B cell (primary cell): ENCODE data around the gene NUMA1. TPM values are rescaled to one million over a fixed set of nuclear protein-coding genes. Genes with fewer than 3 reads are reported as not detected.

Source experiments
- ATAC-seq: fragments of 200-7000 bp; cut with Tn5 transposase; one replicate; pipeline ENCODE4 v1.10.0; 2021; ENCODE audit warnings: low read depth, mild to moderate bottlenecking, moderate number of reproducible peaks, moderate library complexity
- CTCF ChIA-PET: fragments of 350-600 bp; sonication (Branson Sonifier 250); formaldehyde crosslinking; loops from one replicate; lab custom pipeline; 2021; ENCODE audit warnings: antibody characterized with exemption, inconsistent platforms; lab: Charles Lee
- POLR2A ChIA-PET: fragments of 350-600 bp; sonication (Branson Sonifier 250); formaldehyde crosslinking; loops from one replicate; lab custom pipeline; 2021; ENCODE audit warnings: antibody characterized with exemption; lab: Charles Lee
- DNase-seq: peaks from one replicate; pipeline ENCODE4 v3.0.0; 2013
- H2AFZ ChIP-seq: 2 replicates; pipeline ENCODE4 v1.6.1; 2012; ENCODE audit warnings: mild to moderate bottlenecking, low read depth, low read length; ENCODE audit not compliant: insufficient read depth, poor library complexity, severe bottlenecking
- H3K27ac ChIP-seq, 2 donors: 1 replicate in 1 of 2; 2 replicates in 1 of 2; pipeline ENCODE4 v1.5.1; 2012 to 2013; ENCODE audit warnings: low read length in 2 of 2, mild to moderate bottlenecking in 2 of 2, moderate library complexity in 1 of 2
- H3K27me3 ChIP-seq, 4 experiments: fragments of 200-600 bp in 1 of 4; sonication (generic) in 1 of 4; replicated peaks in 1 of 4; 1 replicate in 2 of 4; 2 replicates in 2 of 4; pipeline versions ENCODE4 v1.6.1 to v1.7.0; 2013 to 2016; ENCODE audit warnings: low read length in 3 of 4, mild to moderate bottlenecking in 2 of 4, mixed read lengths in 1 of 4, moderate library complexity in 1 of 4; ENCODE audit not compliant: insufficient read depth in 4 of 4, control insufficient read depth in 3 of 4; ENCODE audit errors: control extremely low read depth in 1 of 4
- H3K36me3 ChIP-seq, 2 experiments: replicated peaks in 1 of 2; 1 replicate in 1 of 2; 2 replicates in 1 of 2; pipeline versions ENCODE4 v1.6.1 to v1.7.1; 2013; ENCODE audit warnings: low read length in 1 of 2; ENCODE audit not compliant: insufficient read depth in 2 of 2, control insufficient read depth in 1 of 2; ENCODE audit errors: control extremely low read depth in 1 of 2, extremely low read depth in 1 of 2
- H3K4me1 ChIP-seq, 2 donors: fragments of 200-600 bp in 1 of 2; sonication (generic) in 1 of 2; 1 replicate in 1 of 2; 2 replicates in 1 of 2; pipeline versions ENCODE4 v1.5.1 to v1.6.1; 2013 to 2017; ENCODE audit warnings: low read length in 2 of 2; ENCODE audit not compliant: control insufficient read depth in 2 of 2, insufficient read depth in 2 of 2
- H3K4me2 ChIP-seq: replicated peaks from 2 replicates; pipeline ENCODE3; 2012; ENCODE audit warnings: mild to moderate bottlenecking, low read depth, low read length; ENCODE audit not compliant: poor library complexity, severe bottlenecking
- H3K4me3 ChIP-seq, 5 experiments: fragments of 200-600 bp in 1 of 5; sonication (generic) in 1 of 5; 1 replicate in 3 of 5; 2 replicates in 2 of 5; pipeline versions ENCODE4 v1.5.1 to v1.7.0; 2011 to 2016; ENCODE audit warnings: low read length in 4 of 5, mild to moderate bottlenecking in 4 of 5, low read depth in 2 of 5, control low read depth in 1 of 5, moderate library complexity in 1 of 5; ENCODE audit not compliant: insufficient read depth in 1 of 5; ENCODE audit errors: control extremely low read depth in 1 of 5, extremely low read depth in 1 of 5
- H3K79me2 ChIP-seq: fragments of 200-600 bp; sonication (generic); one replicate; pipeline ENCODE4 v1.6.0; 2016; ENCODE audit warnings: low read length; ENCODE audit not compliant: control insufficient read depth, insufficient read depth
- H3K9ac ChIP-seq: fragments of 200-600 bp; sonication (generic); 2 replicates; pipeline ENCODE4 v1.6.1; 2017; ENCODE audit warnings: mild to moderate bottlenecking, low read length, moderate library complexity
- H3K9me3 ChIP-seq, 3 donors: one replicate each; pipeline versions ENCODE4 v1.6.1 to v1.7.1; 2013; ENCODE audit warnings: low read length in 2 of 3; ENCODE audit not compliant: control insufficient read depth in 2 of 3, insufficient read depth in 1 of 3; ENCODE audit errors: control extremely low read depth in 1 of 3
- H4K20me1 ChIP-seq: 2 replicates; pipeline ENCODE4 v1.6.0; 2012; ENCODE audit warnings: mild to moderate bottlenecking, low read length; ENCODE audit not compliant: insufficient read depth, control insufficient read depth, poor library complexity, severe bottlenecking
- H3K27ac Mint-ChIP-seq: one replicate; pipeline ENCODE4 v1.8.0; 2021; ENCODE audit warnings: mixed read lengths
- H3K27me3 Mint-ChIP-seq: one replicate; pipeline ENCODE4 v1.8.0; 2021; ENCODE audit warnings: mixed read lengths
- H3K4me1 Mint-ChIP-seq: one replicate; pipeline ENCODE4 v1.8.0; 2021; ENCODE audit warnings: mixed read lengths
- H3K4me3 Mint-ChIP-seq: one replicate; pipeline ENCODE4 v1.8.0; 2021; ENCODE audit warnings: mixed read lengths
- H3K9me3 Mint-ChIP-seq: one replicate; pipeline ENCODE4 v1.8.0; 2022; ENCODE audit warnings: mixed read lengths; ENCODE audit not compliant: insufficient read depth
- EZH2 ChIP-seq: IDR thresholded peaks from 2 replicates; pipeline ENCODE4 v1.6.1; 2012; ENCODE audit warnings: borderline replicate concordance, low read depth, mild to moderate bottlenecking, moderate library complexity, low read length; ENCODE audit not compliant: insufficient read depth, poor library complexity, severe bottlenecking
- WGBS: methylation state at CpG from one replicate; pipeline ENCODE4 v1.1.5; 2013; ENCODE audit warnings: missing lambda C conversion rate; ENCODE audit not compliant: insufficient coverage; 5-methylcytosine and 5-hydroxymethylcytosine counted together
- intact Hi-C: fragments of 100-400 bp; cut with micrococcal nuclease; formaldehyde crosslinking; loops from one replicate; pipeline ENCODE4 v1.10.0; 2022
- polyA minus RNA-seq: library from RNA; depleted of rRNA, polyadenylated mRNA; stranded (reverse); fragments of >200 nt; gene quantifications from 2 replicates; pipeline ENCODE4 v1.2.3, GENCODE V29; 2012
- polyA plus RNA-seq: library from polyadenylated mRNA; depleted of rRNA; stranded (reverse); fragments of >200 nt; gene quantifications from 2 replicates; pipeline ENCODE4 v1.2.3, GENCODE V29; 2012
- total RNA-seq, 2 donors: library from RNA; stranded (reverse); fragments of 120-200 nt in 1 of 2; gene quantifications; 1 replicate in 1 of 2; 2 replicates in 1 of 2; pipeline versions ENCODE4 v1.2.3 to v1.2.4, GENCODE V29; 2013 to 2022
- TF ChIP-seq, protein P1 (sequence below): fragments of 200-600 bp; IDR thresholded peaks from one replicate; pipeline ENCODE4 v1.8.0; 2022; ENCODE audit warnings: antibody characterized with exemption, mild to moderate bottlenecking

The NUMA1 gene, protein sequence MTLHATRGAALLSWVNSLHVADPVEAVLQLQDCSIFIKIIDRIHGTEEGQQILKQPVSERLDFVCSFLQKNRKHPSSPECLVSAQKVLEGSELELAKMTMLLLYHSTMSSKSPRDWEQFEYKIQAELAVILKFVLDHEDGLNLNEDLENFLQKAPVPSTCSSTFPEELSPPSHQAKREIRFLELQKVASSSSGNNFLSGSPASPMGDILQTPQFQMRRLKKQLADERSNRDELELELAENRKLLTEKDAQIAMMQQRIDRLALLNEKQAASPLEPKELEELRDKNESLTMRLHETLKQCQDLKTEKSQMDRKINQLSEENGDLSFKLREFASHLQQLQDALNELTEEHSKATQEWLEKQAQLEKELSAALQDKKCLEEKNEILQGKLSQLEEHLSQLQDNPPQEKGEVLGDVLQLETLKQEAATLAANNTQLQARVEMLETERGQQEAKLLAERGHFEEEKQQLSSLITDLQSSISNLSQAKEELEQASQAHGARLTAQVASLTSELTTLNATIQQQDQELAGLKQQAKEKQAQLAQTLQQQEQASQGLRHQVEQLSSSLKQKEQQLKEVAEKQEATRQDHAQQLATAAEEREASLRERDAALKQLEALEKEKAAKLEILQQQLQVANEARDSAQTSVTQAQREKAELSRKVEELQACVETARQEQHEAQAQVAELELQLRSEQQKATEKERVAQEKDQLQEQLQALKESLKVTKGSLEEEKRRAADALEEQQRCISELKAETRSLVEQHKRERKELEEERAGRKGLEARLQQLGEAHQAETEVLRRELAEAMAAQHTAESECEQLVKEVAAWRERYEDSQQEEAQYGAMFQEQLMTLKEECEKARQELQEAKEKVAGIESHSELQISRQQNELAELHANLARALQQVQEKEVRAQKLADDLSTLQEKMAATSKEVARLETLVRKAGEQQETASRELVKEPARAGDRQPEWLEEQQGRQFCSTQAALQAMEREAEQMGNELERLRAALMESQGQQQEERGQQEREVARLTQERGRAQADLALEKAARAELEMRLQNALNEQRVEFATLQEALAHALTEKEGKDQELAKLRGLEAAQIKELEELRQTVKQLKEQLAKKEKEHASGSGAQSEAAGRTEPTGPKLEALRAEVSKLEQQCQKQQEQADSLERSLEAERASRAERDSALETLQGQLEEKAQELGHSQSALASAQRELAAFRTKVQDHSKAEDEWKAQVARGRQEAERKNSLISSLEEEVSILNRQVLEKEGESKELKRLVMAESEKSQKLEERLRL (N-terminal part only)
- total RNA-seq (297 and 300 TPM in 2 replicates), polyA plus RNA-seq (168 and 186 TPM in 2 replicates), polyA minus RNA-seq (156 and 294 TPM in 2 replicates)
- total RNA-seq (2013), result 149 TPM

GRCh38 chr11:72080326-72081183 lies at the start of gene NUMA1, which contains the start of gene LRRC51:
Gene NUMA1 (minus strand): TSS chr11:72080542. CDS start chr11:72035943, 44,599 bp downstream.
Gene LRRC51 (plus strand): TSS chr11:72080850. CDS start chr11:72089084, 8,234 bp downstream.
- Histone ChIP-seq H3K27me3 (no peaks in the 10 kb centered on the region), H3K4me2 (peak within 1 kb of the TSS; percentile 76), H3K27ac (peak within 1 kb of the TSS; percentile 78 to 90), H2AFZ (peak within 1 kb of the TSS; percentile 86), H3K9me3 (no peaks in the 10 kb centered on the region), H3K9ac (peak within 1 kb of the TSS; percentile 75), H3K4me3 (peak within 1 kb of the TSS; percentile 61 to 84 (median 77)), H4K20me1 (no peaks in the 10 kb centered on the region), H3K79me2 (peaks cover 37% of the 10 kb centered on the region), H3K36me3 (peaks cover 0 to 3% of the 10 kb centered on the region in 2 experiments), H3K4me1 (peaks cover 15 to 22% of the 10 kb centered on the region in 2 donors)
- under 1% methylated on average over 54 of the region's 60 CpGs for WGBS
- intact Hi-C loops, result loop anchor here (1.0 kb wide), 7 partner anchors 11 to 354 kb away; partner anchors contain the start of genes ANAPC15, CLPB, LAMTOR1 and XNDC1N
- no peaks in the 10 kb centered on the region for H3K27me3 Mint-ChIP-seq
- H3K9me3 Mint-ChIP-seq, result no peaks in the 10 kb centered on the region
- DNase-seq (peak; percentile 100), ATAC-seq (peak; percentile 90)
- peak within 1 kb of the TSS; percentile 87 for H3K27ac Mint-ChIP-seq
- peaks cover 41% of the 10 kb centered on the region for H3K4me1 Mint-ChIP-seq
- H3K4me3 Mint-ChIP-seq, result peak within 1 kb of the TSS; percentile 87
- TF ChIP-seq EZH2, result no peak
- TF ChIP-seq, protein P1, sequence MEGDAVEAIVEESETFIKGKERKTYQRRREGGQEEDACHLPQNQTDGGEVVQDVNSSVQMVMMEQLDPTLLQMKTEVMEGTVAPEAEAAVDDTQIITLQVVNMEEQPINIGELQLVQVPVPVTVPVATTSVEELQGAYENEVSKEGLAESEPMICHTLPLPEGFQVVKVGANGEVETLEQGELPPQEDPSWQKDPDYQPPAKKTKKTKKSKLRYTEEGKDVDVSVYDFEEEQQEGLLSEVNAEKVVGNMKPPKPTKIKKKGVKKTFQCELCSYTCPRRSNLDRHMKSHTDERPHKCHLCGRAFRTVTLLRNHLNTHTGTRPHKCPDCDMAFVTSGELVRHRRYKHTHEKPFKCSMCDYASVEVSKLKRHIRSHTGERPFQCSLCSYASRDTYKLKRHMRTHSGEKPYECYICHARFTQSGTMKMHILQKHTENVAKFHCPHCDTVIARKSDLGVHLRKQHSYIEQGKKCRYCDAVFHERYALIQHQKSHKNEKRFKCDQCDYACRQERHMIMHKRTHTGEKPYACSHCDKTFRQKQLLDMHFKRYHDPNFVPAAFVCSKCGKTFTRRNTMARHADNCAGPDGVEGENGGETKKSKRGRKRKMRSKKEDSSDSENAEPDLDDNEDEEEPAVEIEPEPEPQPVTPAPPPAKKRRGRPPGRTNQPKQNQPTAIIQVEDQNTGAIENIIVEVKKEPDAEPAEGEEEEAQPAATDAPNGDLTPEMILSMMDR, result no peak
- CTCF ChIA-PET, result interaction anchor here (0.9 to 2.3 kb wide), 4 partner anchors 10 to 22 kb away, joined by 3 to 28 read pairs (median 4); no protein-coding TSS in a partner anchor
- POLR2A ChIA-PET, result interaction anchor here (1.0 to 1.6 kb wide), 2 partner anchors 40 to 41 kb away, joined by 4 to 6 read pairs; no protein-coding TSS in a partner anchor
